Psoas muscle (tissue), 8 donors: ENCODE results near the gene FBXW8. TPM values are rescaled to one million over a fixed set of nuclear protein-coding genes. Genes with fewer than 3 reads are reported as not detected.

ENCODE experiments used
- ATAC-seq, 4 donors: fragments of 200-7000 bp; cut with Tn5 transposase; one replicate each; pipeline ENCODE4 v1.9.1; 2020; ENCODE audit warnings: moderate library complexity in 3 of 4, mild to moderate bottlenecking in 2 of 4
- DNase-seq, 2 donors: peaks; one replicate each; pipeline ENCODE4 v3.0.0-alpha.2; 2020
- H3K27ac ChIP-seq: fragments of 200-600 bp; one replicate; pipeline ENCODE4 v1.8.0; 2022
- H3K27me3 ChIP-seq, 3 donors: fragments of 200-600 bp in 1 of 3; one replicate each; pipeline versions ENCODE4 v1.6.1 to v1.8.0; 2013 to 2022; ENCODE audit warnings: low read length in 2 of 3, mild to moderate bottlenecking in 2 of 3, moderate library complexity in 1 of 3; ENCODE audit not compliant: insufficient read depth in 3 of 3
- H3K36me3 ChIP-seq, 2 donors: fragments of 200-600 bp in 1 of 2; one replicate each; pipeline versions ENCODE4 v1.6.1 to v1.8.0; 2013 to 2022; ENCODE audit warnings: low read depth in 1 of 2, mild to moderate bottlenecking in 1 of 2, moderate library complexity in 1 of 2; ENCODE audit not compliant: insufficient read depth in 1 of 2
- H3K4me1 ChIP-seq: fragments of 200-600 bp; one replicate; pipeline ENCODE4 v1.8.0; 2022
- H3K4me3 ChIP-seq: fragments of 200-600 bp; one replicate; pipeline ENCODE4 v1.8.0; 2022; ENCODE audit warnings: mild to moderate bottlenecking
- H3K9me3 ChIP-seq: fragments of 200-600 bp; one replicate; pipeline ENCODE4 v1.8.0; 2022
- WGBS, 3 donors: extraction: QIAGEN DNeasy Blood & Tissue Kit; methylation state at CpG; one replicate each; pipeline versions ENCODE4 v1.1.6 to v1.1.7; 2013; 5-methylcytosine and 5-hydroxymethylcytosine counted together
- intact Hi-C, 2 donors: fragments of 100-400 bp; cut with DNase I; formaldehyde crosslinking; loops; one replicate each; pipeline versions ENCODE4 v1.11.0 to v1.14.2; 2022
- polyA plus RNA-seq, 3 donors: library from polyadenylated mRNA; stranded (reverse); fragments of 200-250 nt; gene quantifications; one replicate each; pipeline ENCODE4 v1.2.3, GENCODE V29; 2013
- total RNA-seq, 4 donors: library from RNA; stranded (reverse); fragmentation: NEBNext Ultra II Directional in 2 of 4; extraction: Animal tissue kit (Norgen Biotek cat#: 25700) in 2 of 4; gene quantifications; one replicate each; pipeline versions ENCODE4 v1.2.1 to v1.2.4, GENCODE V29; 2021 to 2023
- TF ChIP-seq, protein P1 (sequence below): fragments of 200-600 bp; IDR thresholded peaks from one replicate; pipeline ENCODE4 v1.8.0; 2022; ENCODE audit warnings: antibody characterized with exemption
- donor health status: healthy with polysubstance abuse.
- donor health status: DM: no; HTN: no; CAD: no; lungs with moderate emphysema.
- donor health status: Bipolar disorder and iron deficiency.
- donor health status: healthy.
- donor health status: DM: yes; HTN: yes; CAD: no.
- donor health status: DM: no; HTN: no; CAD: no.
- donor health status: DM: no; HTN: no; CAD: no.
- donor health status: DM: yes; HTN: yes; CAD: no.

Gene FBXW8
- total and polyA plus RNA-seq, 7 donors: 1.1 to 5.7 (median 3.0) TPM

DNA sequence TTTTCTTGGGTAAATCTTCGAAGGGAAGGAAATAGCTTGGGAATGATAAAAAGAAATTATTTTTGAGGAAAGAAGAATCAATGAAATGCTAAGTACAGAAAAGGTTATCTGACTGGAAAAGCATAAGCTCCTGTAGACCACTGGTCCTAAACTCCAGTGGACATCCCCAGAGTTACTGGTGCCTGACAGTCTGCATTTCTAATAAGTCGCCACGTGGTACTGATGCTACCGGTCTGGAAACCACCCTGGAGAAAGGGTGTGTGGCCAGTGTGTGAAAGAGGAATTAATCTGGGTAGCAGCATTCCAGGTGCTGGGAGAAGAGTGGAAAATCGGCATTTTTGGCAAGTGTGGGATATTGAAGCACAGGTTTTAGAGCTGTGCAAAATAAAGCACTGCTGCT, 73.3 kb downstream of the FBXW8 start:
- ATAC-seq: no peak
- Histone ChIP-seq H3K36me3 (peaks cover 0 to 10% of the 10 kb centered on the region in 2 donors), H3K4me1 (no peaks in the 10 kb centered on the region), H3K4me3 (no peak overlapping the region), H3K9me3 (no peaks in the 10 kb centered on the region), H3K27ac (no peak overlapping the region), H3K27me3 (no peaks in the 10 kb centered on the region)
- 46 to 72% (median 51%) methylated on average over 5 of the region's 5 CpGs for WGBS, 3 donors
- TF ChIP-seq, protein P1, sequence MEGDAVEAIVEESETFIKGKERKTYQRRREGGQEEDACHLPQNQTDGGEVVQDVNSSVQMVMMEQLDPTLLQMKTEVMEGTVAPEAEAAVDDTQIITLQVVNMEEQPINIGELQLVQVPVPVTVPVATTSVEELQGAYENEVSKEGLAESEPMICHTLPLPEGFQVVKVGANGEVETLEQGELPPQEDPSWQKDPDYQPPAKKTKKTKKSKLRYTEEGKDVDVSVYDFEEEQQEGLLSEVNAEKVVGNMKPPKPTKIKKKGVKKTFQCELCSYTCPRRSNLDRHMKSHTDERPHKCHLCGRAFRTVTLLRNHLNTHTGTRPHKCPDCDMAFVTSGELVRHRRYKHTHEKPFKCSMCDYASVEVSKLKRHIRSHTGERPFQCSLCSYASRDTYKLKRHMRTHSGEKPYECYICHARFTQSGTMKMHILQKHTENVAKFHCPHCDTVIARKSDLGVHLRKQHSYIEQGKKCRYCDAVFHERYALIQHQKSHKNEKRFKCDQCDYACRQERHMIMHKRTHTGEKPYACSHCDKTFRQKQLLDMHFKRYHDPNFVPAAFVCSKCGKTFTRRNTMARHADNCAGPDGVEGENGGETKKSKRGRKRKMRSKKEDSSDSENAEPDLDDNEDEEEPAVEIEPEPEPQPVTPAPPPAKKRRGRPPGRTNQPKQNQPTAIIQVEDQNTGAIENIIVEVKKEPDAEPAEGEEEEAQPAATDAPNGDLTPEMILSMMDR: no peak
- intact Hi-C loops: no loop called here
- DNase-seq: no peak

DNA sequence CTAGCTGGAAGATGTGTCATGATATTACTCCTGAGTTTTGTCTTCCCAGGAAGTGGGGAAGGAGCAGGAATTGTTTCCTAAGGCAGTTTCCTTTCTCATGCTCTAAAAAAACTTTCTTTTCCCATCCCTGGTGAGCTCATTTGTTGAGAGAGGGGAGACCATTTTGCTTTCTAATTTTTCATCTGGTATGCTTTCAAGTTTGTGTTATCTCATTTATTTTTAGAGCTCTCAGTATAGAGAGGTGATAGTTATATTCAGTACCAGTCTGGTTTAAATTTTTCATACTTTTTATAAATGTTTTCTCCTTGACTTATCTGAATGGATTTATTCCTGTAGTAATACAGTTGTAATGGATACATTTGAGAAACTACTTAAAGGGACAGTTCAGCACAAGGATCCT, 79.6 kb downstream of the FBXW8 start:
- ATAC-seq (no peak), DNase-seq (no peak)
- no peaks in the 10 kb centered on the region for H3K9me3 ChIP-seq
- no peak overlapping the region for H3K27ac ChIP-seq
- no peak overlapping the region for H3K4me3 ChIP-seq
- H3K27me3 ChIP-seq: no peaks in the 10 kb centered on the region
- peaks cover 2 to 29% of the 10 kb centered on the region in 2 donors for H3K36me3 ChIP-seq
- intact Hi-C loops: no loop called here
- TF ChIP-seq, protein P1: no peak
- no peaks in the 10 kb centered on the region for H3K4me1 ChIP-seq

DNA sequence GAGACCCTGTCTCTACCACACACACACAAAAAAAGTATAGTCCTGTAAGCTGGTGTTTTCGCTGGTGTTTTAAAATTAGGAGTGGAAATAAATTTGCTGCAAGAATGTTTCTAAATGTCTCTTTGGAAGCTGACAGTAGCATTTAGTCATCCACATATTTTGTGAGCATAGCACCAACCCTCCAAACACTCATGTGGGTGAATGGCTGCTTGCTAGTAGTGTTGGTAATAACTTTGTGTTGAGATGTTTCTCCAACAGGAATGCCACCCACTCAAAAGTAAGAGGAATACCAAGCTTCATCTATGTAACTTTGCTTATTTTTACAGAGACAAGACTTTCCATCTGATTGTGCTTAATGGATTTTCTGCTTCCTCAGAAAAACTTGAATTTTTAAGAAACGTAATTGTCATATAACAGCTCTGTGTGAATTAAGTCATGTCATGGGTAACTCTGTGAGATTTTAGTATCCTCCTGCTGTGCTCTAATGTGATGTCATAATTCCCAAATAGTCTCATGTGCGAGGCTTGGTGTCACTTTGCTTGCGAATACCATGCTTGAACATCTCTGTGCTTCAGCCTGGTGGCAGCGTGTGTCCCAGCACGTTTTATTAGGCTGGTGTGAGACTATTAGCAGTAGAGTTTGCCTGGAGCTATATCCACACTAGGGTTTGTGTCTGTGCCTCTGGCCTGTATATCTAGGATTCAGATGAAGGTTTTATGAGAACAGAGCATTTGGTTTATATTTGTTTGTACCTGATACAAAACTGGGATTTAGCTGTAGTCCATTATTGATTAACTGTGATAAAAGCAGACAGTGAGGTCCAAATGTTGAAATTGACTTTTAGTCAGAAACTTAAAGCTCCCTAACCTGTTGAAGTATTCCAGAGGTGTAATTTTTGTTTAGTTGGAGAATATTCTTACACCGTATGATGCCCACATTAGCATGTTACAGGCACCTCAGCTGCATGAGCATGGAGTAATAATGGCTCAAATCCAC, 80.5 kb downstream of the FBXW8 start:
- DNase-seq (no peak), ATAC-seq (peak in 1 of 4 donors; percentile 59)
- H3K4me3 ChIP-seq: no peak overlapping the region
- TF ChIP-seq, protein P1: no peak
- intact Hi-C loops: no loop called here
- H3K27me3 ChIP-seq: no peaks in the 10 kb centered on the region
- WGBS, 3 donors: 75 to 93% (median 76%) methylated on average over 7 of the region's 7 CpGs
- H3K27ac ChIP-seq: no peak overlapping the region
- peaks cover 2 to 29% of the 10 kb centered on the region in 2 donors for H3K36me3 ChIP-seq
- H3K4me1 ChIP-seq: no peaks in the 10 kb centered on the region
- H3K9me3 ChIP-seq: no peaks in the 10 kb centered on the region

DNA sequence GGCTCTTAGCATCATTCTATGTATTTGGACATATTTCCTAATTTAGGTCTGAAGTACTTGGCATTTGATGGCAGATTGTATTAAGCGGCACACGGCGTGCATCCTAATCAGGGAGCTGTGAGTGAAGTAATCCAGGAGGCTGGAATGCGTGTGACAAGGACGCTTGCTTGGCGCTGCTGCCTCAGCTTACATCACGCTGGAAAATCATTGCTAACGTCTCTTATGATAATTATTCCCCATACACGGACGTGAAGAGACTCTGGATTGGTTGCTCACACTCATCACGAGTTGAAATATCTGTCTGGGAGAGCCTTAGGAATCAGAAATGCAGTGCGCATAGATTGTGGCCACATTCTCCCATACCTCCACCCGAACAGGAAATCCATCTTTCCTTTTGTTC, 85.3 kb downstream of the FBXW8 start:
- no peaks in the 10 kb centered on the region for H3K27me3 ChIP-seq
- no peaks in the 10 kb centered on the region for H3K9me3 ChIP-seq
- H3K4me1 ChIP-seq: no peaks in the 10 kb centered on the region
- WGBS, 3 donors: 85 to 89% (median 88%) methylated on average over 13 of the region's 13 CpGs
- H3K4me3 ChIP-seq: no peak overlapping the region
- TF ChIP-seq, protein P1: no peak
- no peak overlapping the region for H3K27ac ChIP-seq
- ATAC-seq (no peak), DNase-seq (no peak)
- intact Hi-C loops: no loop called here
- H3K36me3 ChIP-seq: no peaks in the 10 kb centered on the region
